Ecto neural progenitor cell (in vitro differentiated cells): ENCODE data around the gene AKAP14.
"Not testable (repeated sequence)": the region's sequence is repeated elsewhere in the genome, so short reads cannot be mapped to it uniquely, and the experiment has no call there.

Experiments
- DNase-seq: peaks from one replicate; pipeline ENCODE4 v3.0.0-alpha.2; 2018; ENCODE audit warnings: low spot score

AKAP14 gene

GRCh38 chrX:119895843-119896326 lies at the start of gene AKAP14:
Gene AKAP14 (plus strand): TSS chrX:119895893. CDS start chrX:119903224, 7,331 bp downstream.
- DNase-seq: no peak

DNA sequence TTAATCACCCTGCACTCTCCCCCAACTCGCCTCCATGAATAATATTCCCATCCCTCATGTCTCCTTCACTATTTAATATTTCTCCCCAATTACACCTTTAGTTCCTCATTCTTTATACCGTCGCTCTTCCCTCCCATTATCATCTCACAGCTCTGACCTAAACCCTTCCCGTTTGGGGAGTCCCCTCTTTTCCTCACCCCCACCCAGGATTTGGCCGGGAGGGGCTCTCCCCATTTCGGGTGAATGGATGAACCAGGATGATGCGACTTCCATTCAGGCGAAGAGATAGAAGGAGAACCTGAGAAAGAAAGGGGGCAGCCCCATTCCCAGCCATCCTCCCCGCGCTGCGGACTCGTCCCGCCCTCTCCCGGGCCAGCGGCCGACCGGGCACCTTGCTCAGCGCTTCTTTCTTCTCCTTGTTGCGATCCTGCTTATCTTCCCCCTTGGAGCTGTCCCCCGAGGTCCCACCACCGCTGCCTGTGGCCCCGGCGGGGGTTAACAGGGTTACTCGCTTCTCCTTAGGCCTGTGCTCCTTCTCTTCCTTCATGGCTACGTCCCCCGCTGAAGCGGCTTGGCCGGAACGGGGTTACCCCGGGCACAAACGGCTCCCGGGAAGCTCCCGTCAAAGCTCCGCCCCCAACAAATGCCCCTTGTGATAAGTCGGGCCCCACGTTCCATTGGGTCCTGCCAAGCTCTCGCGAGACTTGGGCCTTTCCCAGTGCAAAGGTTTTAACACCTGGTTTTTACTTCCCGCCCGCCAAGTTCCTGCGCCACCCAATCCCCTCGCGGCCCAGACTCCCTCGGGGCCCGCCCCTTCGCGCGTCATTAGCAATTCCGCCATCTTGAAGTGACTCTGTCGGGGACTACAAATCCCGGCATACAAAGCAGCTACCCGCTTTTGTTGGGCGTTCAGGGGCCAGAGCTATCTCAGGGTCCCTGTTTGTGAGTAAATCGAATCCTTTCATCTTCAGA lies 43.0 kb upstream of the AKAP14 start, which contains the start of gene UPF3B:
TSS of gene UPF3B (minus strand) at position 582 of the 972 bp plus-strand sequence. CDS start at position 547, 35 bp downstream.
- DNase-seq: peak; percentile 92

DNA sequence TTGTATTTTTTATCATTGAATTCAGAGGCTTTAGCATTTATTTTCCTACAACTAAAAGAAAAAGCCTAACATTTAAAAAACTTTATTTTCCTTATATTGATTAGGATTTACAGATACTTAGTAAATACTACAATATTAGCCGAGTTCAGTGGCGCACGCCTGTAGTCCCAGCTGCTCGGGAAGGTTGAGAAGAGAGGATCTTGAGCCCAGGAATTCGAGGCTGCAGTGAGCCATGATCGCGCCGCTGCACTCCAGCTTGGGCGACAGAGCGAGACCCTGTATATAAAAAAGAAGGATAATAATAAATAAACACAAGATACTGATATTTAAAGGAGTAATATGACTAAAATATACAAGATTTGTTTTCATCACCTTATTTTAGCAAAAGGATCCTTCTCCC lies 42.2 kb upstream of the AKAP14 start:
- peak; percentile 44 for DNase-seq

- peak; percentile 49 for DNase-seq
Observed at GRCh38 chrX:119870626-119871131, 25.0 kb upstream of the AKAP14 start.

- DNase-seq: no peak
Observed at GRCh38 chrX:119871245-119871598, 24.5 kb upstream of the AKAP14 start.

DNA sequence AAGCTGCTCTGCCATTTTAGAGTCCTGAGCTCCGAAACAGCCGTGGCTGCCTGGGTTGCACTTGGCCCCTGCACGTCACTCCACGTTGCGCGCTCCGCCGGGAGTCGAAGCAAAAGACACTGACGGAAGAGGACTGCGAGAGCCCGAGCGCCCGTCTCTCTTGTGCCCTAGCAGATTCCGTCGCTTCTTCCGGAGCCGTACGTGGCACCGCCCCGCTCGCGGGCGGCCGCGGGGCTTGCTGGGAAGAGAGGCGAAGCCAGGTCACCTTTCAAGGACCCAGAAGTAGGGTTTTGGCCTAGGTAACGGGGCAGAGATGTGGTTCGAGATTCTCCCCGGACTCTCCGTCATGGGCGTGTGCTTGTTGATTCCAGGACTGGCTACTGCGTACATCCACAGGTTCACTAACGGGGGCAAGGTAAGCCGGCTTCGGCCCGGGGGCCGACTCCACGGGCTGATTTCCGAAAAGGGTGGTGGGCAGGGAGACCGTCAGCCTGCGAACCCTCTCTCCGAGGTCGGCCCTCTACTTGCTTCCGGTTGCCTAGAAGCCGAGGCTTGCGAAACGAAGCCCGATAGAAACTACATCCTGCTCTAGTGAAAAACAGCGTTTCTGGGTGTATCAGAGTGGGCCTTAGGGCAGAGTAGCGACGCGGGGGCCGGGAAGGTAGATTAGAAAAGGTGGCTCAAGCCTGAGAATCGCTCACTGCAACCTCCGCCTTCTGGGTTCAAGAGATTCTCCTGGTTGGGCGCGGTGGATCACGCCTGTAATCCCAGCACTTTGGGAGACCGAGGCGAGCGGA lies 23.9 kb upstream of the AKAP14 start, which contains the start of the genes NDUFA1 and RNF113A:
TSS of gene NDUFA1 (plus strand) at position 234 of the 797 bp plus-strand sequence. CDS start at position 314, 80 bp downstream.
TSS of gene RNF113A (minus strand) at position 135 of the 797 bp plus-strand sequence. CDS start at position 15, 120 bp downstream.
- DNase-seq: peak; percentile 79

- DNase-seq: no peak
Observed at GRCh38 chrX:119878740-119879139, 17.0 kb upstream of the AKAP14 start.

DNA sequence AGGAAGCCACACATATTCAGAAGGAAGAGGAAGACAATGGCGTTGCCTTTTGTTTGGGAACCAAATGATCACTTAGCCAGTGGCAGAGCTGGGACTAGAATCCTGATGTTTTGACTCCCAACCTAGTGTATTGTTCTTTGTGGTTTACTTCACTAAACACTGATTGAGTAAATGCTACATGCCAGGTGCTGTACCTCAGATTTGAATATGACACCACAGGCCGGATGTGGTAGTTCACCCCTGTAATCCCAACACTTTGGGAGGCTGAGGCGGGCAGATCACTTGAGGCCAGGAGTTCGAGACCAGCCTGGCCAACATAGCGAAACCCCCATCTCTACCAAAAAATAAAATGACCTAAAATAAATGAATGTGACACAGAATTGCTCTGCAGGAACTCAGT lies 15.6 kb upstream of the AKAP14 start:
- no peak for DNase-seq

DNA sequence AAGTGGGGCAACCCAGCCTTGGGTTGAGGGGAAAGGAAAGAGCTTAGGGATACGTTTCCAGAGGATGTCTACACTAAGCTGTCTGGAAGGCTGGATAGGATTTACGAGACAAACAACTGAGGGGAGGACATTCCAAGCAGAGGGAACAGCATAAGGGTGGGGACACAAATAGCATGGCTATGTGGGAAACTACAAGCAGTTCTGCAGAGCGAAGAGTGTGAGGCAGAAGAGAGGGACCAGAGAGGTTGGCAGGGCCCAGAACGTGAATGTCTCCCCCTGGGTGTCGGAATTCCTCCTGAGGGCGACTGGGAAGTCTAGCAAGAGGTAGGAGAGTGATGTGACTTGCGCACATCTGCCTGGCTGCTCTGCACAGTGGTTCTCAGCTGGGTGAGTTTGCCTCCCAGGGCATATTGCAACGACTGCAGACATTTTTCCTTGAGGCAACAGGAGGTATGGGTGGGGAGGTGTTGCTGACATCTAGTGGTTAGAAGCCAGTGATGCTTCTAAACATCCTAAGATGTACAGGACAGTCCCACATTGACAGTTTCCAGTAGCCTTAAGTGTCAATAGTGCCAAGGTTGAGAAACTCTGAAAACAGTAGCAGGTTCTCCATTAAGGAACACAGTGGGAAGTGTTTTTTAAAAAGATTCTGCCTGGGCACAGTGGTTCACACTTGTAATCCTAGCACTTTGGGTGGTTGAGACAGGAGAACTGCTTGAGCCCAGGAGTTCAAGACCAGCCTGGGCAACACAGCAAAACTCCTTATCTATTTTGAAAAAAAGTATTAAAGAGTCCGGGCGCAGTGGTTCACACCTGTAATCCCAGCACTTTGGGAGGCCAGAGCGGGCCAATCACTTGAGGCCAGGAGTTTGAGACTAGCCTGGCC lies 14.9 kb upstream of the AKAP14 start:
- peak; percentile 49 for DNase-seq

GRCh38 chrX:119885554-119886428 lies 9.9 kb upstream of the AKAP14 start:
- no peak for DNase-seq

GRCh38 chrX:119887721-119888425 lies 7.8 kb upstream of the AKAP14 start:
- DNase-seq: peak; percentile 81

- DNase-seq: not testable (repeated sequence)
Observed at GRCh38 chrX:119890626-119891025, 5.1 kb upstream of the AKAP14 start.

- DNase-seq: not testable (repeated sequence)
Observed at GRCh38 chrX:119891961-119892692, 3.6 kb upstream of the AKAP14 start.

DNA sequence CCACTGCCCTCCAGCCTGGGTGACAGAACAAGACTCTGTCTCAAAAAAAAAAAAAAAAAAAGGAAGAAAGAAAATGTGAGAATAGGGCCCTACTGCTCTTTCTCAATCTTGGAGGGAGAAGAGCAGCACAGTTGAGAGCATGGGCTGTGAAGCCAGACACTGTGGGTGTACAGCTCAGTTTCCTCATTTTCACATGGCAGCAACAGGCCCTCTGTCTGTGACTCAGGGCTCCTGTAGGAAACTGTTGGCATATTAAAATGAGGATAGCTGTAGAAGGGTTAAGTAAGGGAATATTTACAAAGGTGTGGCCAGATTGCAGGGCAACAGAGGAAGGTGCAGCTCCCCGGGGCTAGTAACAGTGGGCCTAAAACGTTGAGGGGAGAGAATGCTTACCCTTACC lies 3.4 kb downstream of the AKAP14 start:
- DNase-seq: no peak

DNA sequence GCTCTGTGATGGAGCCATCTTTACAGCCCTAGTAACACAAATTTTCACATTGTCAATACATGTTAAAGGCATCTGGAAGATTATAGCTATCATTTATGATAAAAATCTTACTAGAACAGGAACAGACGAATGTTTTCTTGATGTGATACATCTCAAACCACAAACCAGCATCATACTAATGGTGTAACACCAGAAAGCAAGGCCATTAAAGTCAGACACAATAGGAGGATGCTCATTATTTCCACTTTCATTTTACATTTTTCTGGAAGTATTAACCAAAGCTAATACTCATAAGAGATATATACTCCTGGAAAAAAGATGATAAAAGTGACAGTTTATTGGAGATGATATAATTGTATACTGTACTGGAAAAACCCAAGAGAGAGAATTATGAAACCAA lies 5.3 kb downstream of the AKAP14 start:
- no peak for DNase-seq

DNA sequence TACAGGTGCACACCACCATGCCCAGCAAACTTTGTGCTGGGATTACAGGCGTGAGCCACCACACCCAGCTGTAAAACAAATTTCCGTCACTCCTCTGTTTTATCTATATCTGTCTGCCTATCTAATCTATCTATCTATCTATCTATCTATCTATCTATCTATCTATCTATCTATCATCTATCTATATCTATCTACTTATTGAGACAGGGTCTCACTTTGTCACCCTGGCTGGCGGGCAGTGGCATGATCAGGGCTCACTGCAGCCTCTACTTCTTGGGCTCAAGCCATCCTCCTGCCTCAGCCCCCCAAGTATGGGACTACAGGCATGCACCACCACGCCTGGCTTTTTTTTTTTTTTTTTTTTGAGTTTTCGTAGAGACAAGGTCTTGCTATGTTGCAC lies 20.6 kb downstream of the AKAP14 start:
- no peak for DNase-seq

DNA sequence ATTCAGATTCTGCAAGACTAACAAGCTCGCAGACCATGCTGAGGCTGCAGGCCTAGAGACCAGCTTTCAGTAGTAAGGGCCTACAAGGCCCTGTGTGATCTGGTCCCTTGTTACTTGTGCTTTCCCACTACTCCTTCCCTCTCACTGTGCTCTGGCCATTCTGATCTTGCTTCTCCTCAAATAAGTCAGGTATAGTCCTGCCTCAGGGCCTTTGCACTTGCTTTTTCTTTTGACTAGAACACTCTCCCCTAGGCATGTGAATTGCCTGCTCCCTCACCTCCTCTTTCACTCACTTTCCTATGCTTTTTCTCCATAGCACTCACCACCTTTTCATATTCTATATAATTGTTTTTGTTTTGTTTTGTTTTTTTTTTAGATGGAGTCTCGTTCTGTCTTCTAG lies 22.2 kb downstream of the AKAP14 start:
- no peak for DNase-seq

- DNase-seq: no peak
Observed at GRCh38 chrX:119919835-119920585, 24.3 kb downstream of the AKAP14 start.
